ENCODE data around the gene SV2C. TPM values are rescaled to one million over a fixed set of nuclear protein-coding genes. Genes with fewer than 3 reads are reported as not detected.

Gene SV2C
- total and polyA plus RNA-seq, 2 of the 13 experiments (the other 11 are each of a cell fraction or from before 2014, with no cell fraction given), result not detected

DNA sequence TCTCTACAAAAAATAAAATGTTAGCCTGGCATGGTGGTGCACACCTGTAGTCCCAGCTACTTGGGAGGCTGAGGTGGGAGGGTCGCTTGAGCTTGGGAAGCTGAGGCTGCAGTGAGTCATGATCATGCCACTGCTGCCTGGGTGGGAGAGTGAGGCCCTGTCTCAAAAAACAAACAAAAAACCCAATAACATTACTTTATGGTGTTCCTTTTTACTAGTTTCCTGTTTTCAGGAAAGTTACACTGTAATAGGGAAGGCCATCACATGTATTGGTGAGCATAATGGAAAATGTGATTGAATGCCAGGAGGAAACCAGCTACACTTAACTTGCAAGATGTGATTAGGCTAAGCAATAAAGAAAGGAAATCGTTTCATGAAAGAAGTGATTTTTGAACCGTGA, 42.7 kb downstream of the SV2C start:
- no TSS peak for BruUV-seq (replicated peaks)
- H2AFZ ChIP-seq (ENCODE audit: low read length), result no peak overlapping the region
- TF ChIP-seq, protein P1, sequence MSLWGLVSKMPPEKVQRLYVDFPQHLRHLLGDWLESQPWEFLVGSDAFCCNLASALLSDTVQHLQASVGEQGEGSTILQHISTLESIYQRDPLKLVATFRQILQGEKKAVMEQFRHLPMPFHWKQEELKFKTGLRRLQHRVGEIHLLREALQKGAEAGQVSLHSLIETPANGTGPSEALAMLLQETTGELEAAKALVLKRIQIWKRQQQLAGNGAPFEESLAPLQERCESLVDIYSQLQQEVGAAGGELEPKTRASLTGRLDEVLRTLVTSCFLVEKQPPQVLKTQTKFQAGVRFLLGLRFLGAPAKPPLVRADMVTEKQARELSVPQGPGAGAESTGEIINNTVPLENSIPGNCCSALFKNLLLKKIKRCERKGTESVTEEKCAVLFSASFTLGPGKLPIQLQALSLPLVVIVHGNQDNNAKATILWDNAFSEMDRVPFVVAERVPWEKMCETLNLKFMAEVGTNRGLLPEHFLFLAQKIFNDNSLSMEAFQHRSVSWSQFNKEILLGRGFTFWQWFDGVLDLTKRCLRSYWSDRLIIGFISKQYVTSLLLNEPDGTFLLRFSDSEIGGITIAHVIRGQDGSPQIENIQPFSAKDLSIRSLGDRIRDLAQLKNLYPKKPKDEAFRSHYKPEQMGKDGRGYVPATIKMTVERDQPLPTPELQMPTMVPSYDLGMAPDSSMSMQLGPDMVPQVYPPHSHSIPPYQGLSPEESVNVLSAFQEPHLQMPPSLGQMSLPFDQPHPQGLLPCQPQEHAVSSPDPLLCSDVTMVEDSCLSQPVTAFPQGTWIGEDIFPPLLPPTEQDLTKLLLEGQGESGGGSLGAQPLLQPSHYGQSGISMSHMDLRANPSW (CRISPR knock-in tag; IDR thresholded peaks at IDR 0.05; ENCODE audit: borderline replicate concordance), result no peak
- TF ChIP-seq KLF16 (CRISPR knock-in tag; IDR thresholded peaks at IDR 0.05) (no peak), ZNF510 (CRISPR knock-in tag; IDR thresholded peaks at IDR 0.05; ENCODE audit: low read depth) (no peak), ZNF263 (CRISPR knock-in tag; IDR thresholded peaks at IDR 0.05) (no peak), GTF3A (CRISPR knock-in tag; conservative IDR thresholded peaks at IDR 0.05) (no peak), ZNF772 (CRISPR knock-in tag; IDR thresholded peaks at IDR 0.05) (no peak), ZNF530 (CRISPR knock-in tag; IDR thresholded peaks at IDR 0.05; ENCODE audit: low read depth) (no peak), NFRKB (IDR thresholded peaks at IDR 0.05) (no peak), STAT5B (CRISPR knock-in tag; IDR thresholded peaks at IDR 0.05) (no peak), ZBED4 (CRISPR knock-in tag; IDR thresholded peaks at IDR 0.05; ENCODE audit: borderline replicate concordance) (no peak), ATM (IDR thresholded peaks at IDR 0.05; ENCODE audit: borderline replicate concordance) (no peak)
- TF ChIP-seq, protein P2, sequence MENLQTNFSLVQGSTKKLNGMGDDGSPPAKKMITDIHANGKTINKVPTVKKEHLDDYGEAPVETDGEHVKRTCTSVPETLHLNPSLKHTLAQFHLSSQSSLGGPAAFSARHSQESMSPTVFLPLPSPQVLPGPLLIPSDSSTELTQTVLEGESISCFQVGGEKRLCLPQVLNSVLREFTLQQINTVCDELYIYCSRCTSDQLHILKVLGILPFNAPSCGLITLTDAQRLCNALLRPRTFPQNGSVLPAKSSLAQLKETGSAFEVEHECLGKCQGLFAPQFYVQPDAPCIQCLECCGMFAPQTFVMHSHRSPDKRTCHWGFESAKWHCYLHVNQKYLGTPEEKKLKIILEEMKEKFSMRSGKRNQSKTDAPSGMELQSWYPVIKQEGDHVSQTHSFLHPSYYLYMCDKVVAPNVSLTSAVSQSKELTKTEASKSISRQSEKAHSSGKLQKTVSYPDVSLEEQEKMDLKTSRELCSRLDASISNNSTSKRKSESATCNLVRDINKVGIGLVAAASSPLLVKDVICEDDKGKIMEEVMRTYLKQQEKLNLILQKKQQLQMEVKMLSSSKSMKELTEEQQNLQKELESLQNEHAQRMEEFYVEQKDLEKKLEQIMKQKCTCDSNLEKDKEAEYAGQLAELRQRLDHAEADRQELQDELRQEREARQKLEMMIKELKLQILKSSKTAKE (CRISPR knock-in tag; IDR thresholded peaks at IDR 0.05; ENCODE audit: borderline replicate concordance), result no peak
- ChIA-PET CTCF (ENCODE audit: low intra/inter-chr PET ratio, low total read pairs) (no interaction called here), POLR2A (no interaction called here)
- FAIRE-seq (no peak), DNase-seq (ENCODE audit: low spot score) (no peak), ATAC-seq (no peak)
- no peak overlapping the region for H3K27ac ChIP-seq (ENCODE audit: extremely low read length, insufficient read depth, low read length)
- no peaks in the 10 kb centered on the region for H3K9me3 ChIP-seq (ENCODE audit: low read length)
- 1% methylated on average over 3 of the region's 3 CpGs for WGBS (ENCODE audit: low lambda C conversion rate)
- H4K20me1 ChIP-seq (ENCODE audit: insufficient read depth, low read length), result no peaks in the 10 kb centered on the region
- peaks cover 2 to 17% of the 10 kb centered on the region in 2 experiments; a peak in 4 of 5 replicates for H3K27me3 ChIP-seq (ENCODE audit: control insufficient read depth in 1 of 2, insufficient read depth in 2 of 2, low read length in 2 of 2)
- no peak overlapping the region for H3K4me2 ChIP-seq (ENCODE audit: low read depth, low read length)
- H3K9ac ChIP-seq (ENCODE audit: insufficient read depth, low read depth, low read length), result no peak overlapping the region
- no peaks in the 10 kb centered on the region for H3K4me1 ChIP-seq (ENCODE audit: insufficient read depth, low read length)
- intact Hi-C loops (cut with micrococcal nuclease; ENCODE audit: unreplicated experiment), result no loop called here
- in situ Hi-C loops (cut with HindIII; ENCODE audit: extremely low pct_ligation_motif_present, low pct_unique_long_range_greater_than_20kb), result no loop called here
- H3K79me2 ChIP-seq (ENCODE audit: insufficient read depth, low read length), result no peaks in the 10 kb centered on the region
- H3K36me3 ChIP-seq (replicated peaks in 1 of 2; ENCODE audit: control insufficient read depth in 1 of 2, insufficient read depth in 2 of 2, low read length in 2 of 2), result no peaks in the 10 kb centered on the region
- H3K4me3 ChIP-seq (replicated peaks in 1 of 3; ENCODE audit: insufficient read depth in 1 of 3, low read depth in 2 of 3, low read length in 3 of 3), result no peak overlapping the region
